Measurements from ENCODE around the gene ZBTB39. TPM values are rescaled to one million over a fixed set of nuclear protein-coding genes. Genes with fewer than 3 reads are reported as not detected.

ZBTB39 gene
- total RNA-seq, 4 donors from 2014 or later = 4.5 to 8.5 (median 7.4) TPM

DNA sequence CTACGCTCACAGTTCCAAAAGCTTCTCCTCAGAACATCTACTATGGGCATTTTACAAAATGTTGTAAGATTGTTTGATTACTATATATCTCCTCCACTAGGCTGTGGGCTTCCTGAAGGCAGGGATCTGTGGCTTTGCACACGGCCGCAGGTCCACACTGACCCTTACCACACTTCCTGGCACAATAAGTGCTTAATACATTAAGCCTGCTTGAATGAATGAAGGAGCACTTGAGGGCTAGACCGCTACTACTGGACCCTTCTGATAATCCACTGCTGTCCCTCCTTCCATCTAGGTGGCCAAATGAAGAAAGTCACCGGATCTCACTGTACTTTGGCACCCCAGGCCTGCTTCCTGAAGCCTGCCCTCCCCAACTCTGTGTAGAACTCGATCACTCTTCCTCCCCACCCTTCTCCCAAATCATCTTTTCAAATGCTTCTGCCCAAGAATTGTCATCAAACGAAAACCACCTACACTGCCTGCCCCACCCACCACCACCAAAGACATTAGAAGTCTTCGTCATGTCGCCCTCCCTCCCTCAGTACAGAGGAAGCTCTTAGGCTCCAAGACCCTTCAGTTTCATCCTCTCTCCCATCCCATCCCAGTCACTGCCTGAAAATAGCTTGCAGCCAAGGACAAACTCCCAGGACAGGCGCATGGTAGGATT, 596 bp upstream of the ZBTB39 start:
- WGBS, 2 donors = 56 to 58% methylated on average over 10 of the region's 10 CpGs
- Histone ChIP-seq H3K4me1 (peaks cover 12 to 16% of the 10 kb centered on the region in 2 donors), H3K4me3 (replicated peaks in 1 of 3) (peak overlapping the region in 2 of 3 donors; percentile 17 to 95), H3K27me3 (no peaks in the 10 kb centered on the region), H3K27ac (no peak overlapping the region), H3K9me3 (no peaks in the 10 kb centered on the region), H3K36me3 (peaks cover 18 to 20% of the 10 kb centered on the region in 2 donors)
- DNase-seq = no peak
- TF ChIP-seq, protein P1, sequence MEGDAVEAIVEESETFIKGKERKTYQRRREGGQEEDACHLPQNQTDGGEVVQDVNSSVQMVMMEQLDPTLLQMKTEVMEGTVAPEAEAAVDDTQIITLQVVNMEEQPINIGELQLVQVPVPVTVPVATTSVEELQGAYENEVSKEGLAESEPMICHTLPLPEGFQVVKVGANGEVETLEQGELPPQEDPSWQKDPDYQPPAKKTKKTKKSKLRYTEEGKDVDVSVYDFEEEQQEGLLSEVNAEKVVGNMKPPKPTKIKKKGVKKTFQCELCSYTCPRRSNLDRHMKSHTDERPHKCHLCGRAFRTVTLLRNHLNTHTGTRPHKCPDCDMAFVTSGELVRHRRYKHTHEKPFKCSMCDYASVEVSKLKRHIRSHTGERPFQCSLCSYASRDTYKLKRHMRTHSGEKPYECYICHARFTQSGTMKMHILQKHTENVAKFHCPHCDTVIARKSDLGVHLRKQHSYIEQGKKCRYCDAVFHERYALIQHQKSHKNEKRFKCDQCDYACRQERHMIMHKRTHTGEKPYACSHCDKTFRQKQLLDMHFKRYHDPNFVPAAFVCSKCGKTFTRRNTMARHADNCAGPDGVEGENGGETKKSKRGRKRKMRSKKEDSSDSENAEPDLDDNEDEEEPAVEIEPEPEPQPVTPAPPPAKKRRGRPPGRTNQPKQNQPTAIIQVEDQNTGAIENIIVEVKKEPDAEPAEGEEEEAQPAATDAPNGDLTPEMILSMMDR (IDR thresholded peaks at IDR 0.05) = no peak
- no peak for TF ChIP-seq POLR2A (IDR thresholded peaks at IDR 0.05)
- intact Hi-C loops (cut with DNase I) = loop anchor here (10.0 kb wide), 1 partner anchor 108 kb away; the partner anchor contains the start of gene STAT6

DNA sequence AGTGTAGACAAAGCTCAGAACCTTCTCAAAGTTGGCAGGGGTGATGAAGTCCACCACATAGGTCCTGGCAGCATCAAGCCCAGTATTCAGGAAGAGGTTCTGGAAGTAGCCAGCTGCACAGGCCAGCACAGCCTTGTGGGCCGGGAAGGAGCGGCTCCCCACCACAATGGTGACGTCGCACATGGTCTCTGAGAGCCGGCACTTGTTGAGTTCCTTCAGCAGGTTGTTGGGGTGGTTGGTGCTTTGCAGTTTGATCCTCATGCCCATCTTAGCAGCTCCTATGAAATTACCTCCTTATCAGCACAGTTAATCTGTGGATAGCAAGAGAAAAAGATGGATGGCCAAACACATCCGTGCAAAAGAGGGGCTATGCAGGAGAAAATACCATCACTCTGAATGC, 1.7 kb downstream of the ZBTB39 start:
- TF ChIP-seq, protein P1 (IDR thresholded peaks at IDR 0.05) = no peak
- TF ChIP-seq POLR2A (IDR thresholded peaks at IDR 0.05) = no peak
- H3K27me3 ChIP-seq = no peaks in the 10 kb centered on the region
- H3K9me3 ChIP-seq = no peaks in the 10 kb centered on the region
- DNase-seq = no peak
- H3K27ac ChIP-seq = no peak overlapping the region
- no peak overlapping the region for H3K4me3 ChIP-seq (replicated peaks in 1 of 3)
- 82 to 91% methylated on average over 6 of the region's 6 CpGs for WGBS, 2 donors
- intact Hi-C loops (cut with DNase I) = loop anchor here (10.0 kb wide), 1 partner anchor 110 kb away; the partner anchor contains the start of gene STAT6
- peaks cover 12 to 16% of the 10 kb centered on the region in 2 donors for H3K4me1 ChIP-seq
- H3K36me3 ChIP-seq = peaks cover 18 to 20% of the 10 kb centered on the region in 2 donors

DNA sequence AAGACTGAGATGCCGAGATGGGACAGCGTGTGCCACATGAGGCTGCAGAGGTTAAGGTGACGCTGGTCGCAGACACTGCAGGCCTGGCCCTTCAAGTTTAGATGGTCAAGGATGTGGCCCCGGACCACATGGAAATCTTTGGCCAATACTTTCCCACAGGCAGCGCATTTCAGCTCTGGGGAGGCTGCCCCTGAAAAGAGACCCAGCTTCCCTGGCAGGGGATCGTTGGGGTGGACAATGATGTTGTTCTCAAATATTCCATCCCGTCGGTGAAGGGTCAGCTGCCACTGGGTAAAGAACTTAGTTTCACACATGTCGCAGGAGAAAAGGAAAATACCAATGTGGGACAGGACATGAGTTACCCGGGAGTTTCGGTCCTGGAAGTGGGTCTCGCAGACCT, 3.0 kb downstream of the ZBTB39 start:
- 95 to 99% methylated on average over 13 of the region's 13 CpGs for WGBS, 2 donors
- no peak overlapping the region for H3K4me3 ChIP-seq (replicated peaks in 1 of 3)
- intact Hi-C loops (cut with DNase I) = loop anchor here (10.0 kb wide), 1 partner anchor 111 kb away; the partner anchor contains the start of gene STAT6
- peaks cover 18 to 20% of the 10 kb centered on the region in 2 donors for H3K36me3 ChIP-seq
- TF ChIP-seq, protein P1 (IDR thresholded peaks at IDR 0.05) = no peak
- no peak for TF ChIP-seq POLR2A (IDR thresholded peaks at IDR 0.05)
- DNase-seq = no peak
- H3K27me3 ChIP-seq = no peaks in the 10 kb centered on the region
- no peaks in the 10 kb centered on the region for H3K9me3 ChIP-seq
- H3K4me1 ChIP-seq = peaks cover 12 to 16% of the 10 kb centered on the region in 2 donors
- H3K27ac ChIP-seq = no peak overlapping the region

DNA sequence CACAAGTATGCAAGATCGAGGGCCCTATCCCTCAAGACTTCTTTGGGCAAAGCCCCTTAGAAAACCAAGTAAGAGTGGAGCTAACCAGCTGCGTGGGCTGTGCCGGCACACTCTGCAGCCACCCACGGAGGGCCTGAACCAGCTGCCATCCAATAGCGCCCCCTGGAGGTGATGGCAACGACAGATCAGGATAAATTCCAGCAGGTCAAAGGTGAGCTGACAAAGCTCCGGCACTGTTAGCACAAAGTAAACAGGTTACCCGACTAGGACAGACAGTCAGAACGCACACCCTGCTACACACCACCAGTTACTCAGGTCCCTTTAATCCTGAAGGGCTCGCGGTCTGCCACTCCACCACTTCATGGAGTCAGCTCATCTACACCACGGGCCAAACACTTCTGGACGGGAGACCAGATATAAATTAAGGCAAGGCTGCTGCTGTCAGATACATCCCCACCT, 4.9 kb downstream of the ZBTB39 start:
- H3K9me3 ChIP-seq = no peaks in the 10 kb centered on the region
- H3K27me3 ChIP-seq = no peaks in the 10 kb centered on the region
- intact Hi-C loops (cut with DNase I) = loop anchor here (10.0 kb wide), 1 partner anchor 113 kb away; the partner anchor contains the start of gene STAT6
- DNase-seq = peak; percentile 64
- H3K36me3 ChIP-seq = peaks cover 18 to 20% of the 10 kb centered on the region in 2 donors
- no peak overlapping the region for H3K4me3 ChIP-seq (replicated peaks in 1 of 3)
- peaks cover 8 to 10% of the 10 kb centered on the region in 2 donors for H3K4me1 ChIP-seq
- no peak for TF ChIP-seq POLR2A (IDR thresholded peaks at IDR 0.05)
- TF ChIP-seq, protein P1 (IDR thresholded peaks at IDR 0.05) = peak; percentile 40 to 63 (median 60)
- peak overlapping the region in 1 of 3 donors; percentile 19 for H3K27ac ChIP-seq
- 32% methylated on average over 13 of the region's 13 CpGs for WGBS, 2 donors

DNA sequence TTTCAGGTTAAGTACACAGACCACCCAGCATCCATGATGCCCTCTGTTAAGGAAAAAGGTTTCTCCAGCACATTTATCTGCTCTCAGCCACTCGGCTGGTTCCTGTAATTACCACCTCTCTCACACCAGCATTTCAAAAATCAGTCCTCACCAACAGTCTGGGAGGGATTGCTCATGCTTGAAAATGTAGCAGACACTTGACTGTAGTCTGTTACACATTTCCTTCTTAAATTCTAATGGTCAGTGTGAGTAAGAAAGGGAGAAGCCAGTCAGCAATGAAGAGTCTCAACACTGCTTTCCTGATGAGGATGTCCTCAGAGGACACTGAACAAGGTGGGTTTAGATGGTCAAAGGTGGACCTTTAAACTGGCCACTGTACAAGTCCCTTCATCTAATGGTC, 6.0 kb downstream of the ZBTB39 start:
- no peaks in the 10 kb centered on the region for H3K27me3 ChIP-seq
- WGBS, 2 donors = 43 to 71% methylated on average over 1 of the region's 1 CpG
- H3K4me1 ChIP-seq = peaks cover 3 to 6% of the 10 kb centered on the region in 2 donors
- no peak overlapping the region for H3K4me3 ChIP-seq (replicated peaks in 1 of 3)
- no peak overlapping the region for H3K27ac ChIP-seq
- H3K9me3 ChIP-seq = no peaks in the 10 kb centered on the region
- peaks cover 18 to 20% of the 10 kb centered on the region in 2 donors for H3K36me3 ChIP-seq
- intact Hi-C loops (cut with DNase I) = loop anchor here (10.0 kb wide), 1 partner anchor 114 kb away; the partner anchor contains the start of gene STAT6
- TF ChIP-seq, protein P1 (IDR thresholded peaks at IDR 0.05) = no peak
- TF ChIP-seq POLR2A (IDR thresholded peaks at IDR 0.05) = no peak
- no peak for DNase-seq

All from thyroid gland (tissue), 4 donors.